ENCODE results near the gene PDPK1. TPM values are rescaled to one million over a fixed set of nuclear protein-coding genes. Genes with fewer than 3 reads are reported as not detected.
"Not testable (repeated sequence)": the region's sequence is repeated elsewhere in the genome, so short reads cannot be mapped to it uniquely, and the experiment has no call there.

PDPK1 gene
- polyA plus RNA-seq, 1 donor (not counting 4 experiments of a cell fraction or from before 2014, with no cell fraction given), result 23.4 TPM

- FAIRE-seq; H3K27ac ChIP-seq (ENCODE audit: control insufficient read depth, insufficient read depth, low read length); H3K36me3 ChIP-seq (ENCODE audit: control insufficient read depth in 2 of 2, extremely low read depth in 1 of 2, insufficient read depth in 2 of 2, low read length in 2 of 2); H3K4me2 ChIP-seq (ENCODE audit: control insufficient read depth, extremely low read depth, insufficient read depth, low read depth, low read length); H3K79me2 ChIP-seq (ENCODE audit: control insufficient read depth, insufficient read depth, low read length); H3K9ac ChIP-seq (ENCODE audit: control insufficient read depth, extremely low read depth, insufficient read depth, low read length); H3K4me3 ChIP-seq (ENCODE audit: control insufficient read depth in 2 of 3, extremely low read depth in 1 of 3, insufficient read depth in 2 of 3, low read depth in 1 of 3, low read length in 3 of 3); H4K20me1 ChIP-seq (ENCODE audit: control insufficient read depth, extremely low read depth, insufficient read depth, low read length); H2AFZ ChIP-seq (ENCODE audit: control insufficient read depth, low read length); H3K4me1 ChIP-seq (ENCODE audit: control insufficient read depth, extremely low read depth, insufficient read depth, low read length); DNase-seq (ENCODE audit: low read depth, low spot score); H3K9me3 ChIP-seq (ENCODE audit: control insufficient read depth, low read depth, low read length); dilution Hi-C loops (cut with MboI; ENCODE audit: extremely low pct_ligation_motif_present, low sequenced_read_pairs); H3K27me3 ChIP-seq (ENCODE audit: control insufficient read depth, extremely low read depth, insufficient read depth, low read length); H3K9me1 ChIP-seq (ENCODE audit: control insufficient read depth, extremely low read depth, insufficient read depth, low read length): not testable (repeated sequence)
These were observed 83.6 kb downstream of the PDPK1 start for GRCh38 chr16:2621395-2621794.

GRCh38 chr16:2627075-2627474, 89.3 kb downstream of the PDPK1 start:
- H3K4me1 ChIP-seq (ENCODE audit: control insufficient read depth, extremely low read depth, insufficient read depth, low read length); H4K20me1 ChIP-seq (ENCODE audit: control insufficient read depth, extremely low read depth, insufficient read depth, low read length); H3K9me3 ChIP-seq (ENCODE audit: control insufficient read depth, low read depth, low read length); H3K36me3 ChIP-seq (ENCODE audit: control insufficient read depth in 2 of 2, extremely low read depth in 1 of 2, insufficient read depth in 2 of 2, low read length in 2 of 2); H2AFZ ChIP-seq (ENCODE audit: control insufficient read depth, low read length); H3K4me2 ChIP-seq (ENCODE audit: control insufficient read depth, extremely low read depth, insufficient read depth, low read depth, low read length); H3K79me2 ChIP-seq (ENCODE audit: control insufficient read depth, insufficient read depth, low read length); H3K4me3 ChIP-seq (ENCODE audit: control insufficient read depth in 2 of 3, extremely low read depth in 1 of 3, insufficient read depth in 2 of 3, low read depth in 1 of 3, low read length in 3 of 3); DNase-seq (ENCODE audit: low read depth, low spot score); dilution Hi-C loops (cut with MboI; ENCODE audit: extremely low pct_ligation_motif_present, low sequenced_read_pairs); H3K27ac ChIP-seq (ENCODE audit: control insufficient read depth, insufficient read depth, low read length); H3K9me1 ChIP-seq (ENCODE audit: control insufficient read depth, extremely low read depth, insufficient read depth, low read length); H3K27me3 ChIP-seq (ENCODE audit: control insufficient read depth, extremely low read depth, insufficient read depth, low read length); H3K9ac ChIP-seq (ENCODE audit: control insufficient read depth, extremely low read depth, insufficient read depth, low read length): not testable (repeated sequence)
- peak; percentile 26 for FAIRE-seq

- H3K4me3 ChIP-seq (ENCODE audit: control insufficient read depth in 2 of 3, extremely low read depth in 1 of 3, insufficient read depth in 2 of 3, low read depth in 1 of 3, low read length in 3 of 3); H4K20me1 ChIP-seq (ENCODE audit: control insufficient read depth, extremely low read depth, insufficient read depth, low read length); H3K27me3 ChIP-seq (ENCODE audit: control insufficient read depth, extremely low read depth, insufficient read depth, low read length); dilution Hi-C loops (cut with MboI; ENCODE audit: extremely low pct_ligation_motif_present, low sequenced_read_pairs); FAIRE-seq; DNase-seq (ENCODE audit: low read depth, low spot score); H3K9me3 ChIP-seq (ENCODE audit: control insufficient read depth, low read depth, low read length); H3K4me2 ChIP-seq (ENCODE audit: control insufficient read depth, extremely low read depth, insufficient read depth, low read depth, low read length); H3K36me3 ChIP-seq (ENCODE audit: control insufficient read depth in 2 of 2, extremely low read depth in 1 of 2, insufficient read depth in 2 of 2, low read length in 2 of 2); H3K27ac ChIP-seq (ENCODE audit: control insufficient read depth, insufficient read depth, low read length); H3K9me1 ChIP-seq (ENCODE audit: control insufficient read depth, extremely low read depth, insufficient read depth, low read length); H3K4me1 ChIP-seq (ENCODE audit: control insufficient read depth, extremely low read depth, insufficient read depth, low read length); H3K9ac ChIP-seq (ENCODE audit: control insufficient read depth, extremely low read depth, insufficient read depth, low read length); H3K79me2 ChIP-seq (ENCODE audit: control insufficient read depth, insufficient read depth, low read length); H2AFZ ChIP-seq (ENCODE audit: control insufficient read depth, low read length): not testable (repeated sequence)
These were observed 93.4 kb downstream of the PDPK1 start for GRCh38 chr16:2631203-2631602.

- H3K4me3 ChIP-seq (ENCODE audit: control insufficient read depth in 2 of 3, extremely low read depth in 1 of 3, insufficient read depth in 2 of 3, low read depth in 1 of 3, low read length in 3 of 3); H3K9me3 ChIP-seq (ENCODE audit: control insufficient read depth, low read depth, low read length); H3K9me1 ChIP-seq (ENCODE audit: control insufficient read depth, extremely low read depth, insufficient read depth, low read length); H3K4me2 ChIP-seq (ENCODE audit: control insufficient read depth, extremely low read depth, insufficient read depth, low read depth, low read length); DNase-seq (ENCODE audit: low read depth, low spot score); dilution Hi-C loops (cut with MboI; ENCODE audit: extremely low pct_ligation_motif_present, low sequenced_read_pairs); H3K4me1 ChIP-seq (ENCODE audit: control insufficient read depth, extremely low read depth, insufficient read depth, low read length); H3K27ac ChIP-seq (ENCODE audit: control insufficient read depth, insufficient read depth, low read length); H3K27me3 ChIP-seq (ENCODE audit: control insufficient read depth, extremely low read depth, insufficient read depth, low read length); H3K79me2 ChIP-seq (ENCODE audit: control insufficient read depth, insufficient read depth, low read length); H2AFZ ChIP-seq (ENCODE audit: control insufficient read depth, low read length); H4K20me1 ChIP-seq (ENCODE audit: control insufficient read depth, extremely low read depth, insufficient read depth, low read length); H3K9ac ChIP-seq (ENCODE audit: control insufficient read depth, extremely low read depth, insufficient read depth, low read length); H3K36me3 ChIP-seq (ENCODE audit: control insufficient read depth in 2 of 2, extremely low read depth in 1 of 2, insufficient read depth in 2 of 2, low read length in 2 of 2): not testable (repeated sequence)
- peak; percentile 67 for FAIRE-seq
These were observed 94.5 kb downstream of the PDPK1 start for GRCh38 chr16:2632291-2632690.
